A172 (cell line): Measurements from ENCODE around the gene LEMD1. TPM values are rescaled to one million over a fixed set of nuclear protein-coding genes. Genes with fewer than 3 reads are reported as not detected.

Experiments used
- DNase-seq: peaks from one replicate; pipeline ENCODE4 v3.0.0-alpha.2; 2015; ENCODE audit warnings: low spot score
- total RNA-seq: library from RNA; depleted of rRNA; stranded (reverse); fragments of >200 nt; shearing (Covaris generic); gene quantifications from 2 replicates; pipeline ENCODE4 v1.2.3, GENCODE V29; 2014

The LEMD1 gene
- total RNA-seq, 1 experiment from 2014 or later = 0.36 TPM

GRCh38 chr1:205354259-205355074 is 67.4 kb downstream of the LEMD1 start:
- DNase-seq = peak; percentile 70

- no peak for DNase-seq
Observed at GRCh38 chr1:205353612-205354011, 68.2 kb downstream of the LEMD1 start.

GRCh38 chr1:205353191-205353590 is 68.7 kb downstream of the LEMD1 start:
- no peak for DNase-seq

- DNase-seq = peak; percentile 51
Observed at GRCh38 chr1:205351984-205352713, 69.7 kb downstream of the LEMD1 start.

GRCh38 chr1:205350691-205351141 is 71.1 kb downstream of the LEMD1 start:
- DNase-seq = no peak

GRCh38 chr1:205350124-205350523 is 71.7 kb downstream of the LEMD1 start:
- no peak for DNase-seq

GRCh38 chr1:205348554-205349487 is 73.0 kb downstream of the LEMD1 start:
- peak; percentile 80 for DNase-seq

GRCh38 chr1:205346956-205347574 is 74.8 kb downstream of the LEMD1 start:
- DNase-seq = peak; percentile 66

- DNase-seq = no peak
Observed at GRCh38 chr1:205345761-205346160, 76.1 kb downstream of the LEMD1 start.

GRCh38 chr1:205344066-205344928 is 77.6 kb downstream of the LEMD1 start:
- DNase-seq = no peak

- no peak for DNase-seq
Observed at GRCh38 chr1:205343431-205344065, 78.3 kb downstream of the LEMD1 start.

GRCh38 chr1:205342986-205343385 is 78.9 kb downstream of the LEMD1 start:
- no peak for DNase-seq

GRCh38 chr1:205340676-205341075 is 81.2 kb downstream of the LEMD1 start:
- no peak for DNase-seq

GRCh38 chr1:205339717-205340116 is 82.1 kb downstream of the LEMD1 start:
- DNase-seq = no peak

GRCh38 chr1:205339197-205339702 is 82.6 kb downstream of the LEMD1 start:
- DNase-seq = no peak

GRCh38 chr1:205338011-205338410 is 83.8 kb downstream of the LEMD1 start:
- DNase-seq = no peak

GRCh38 chr1:205337481-205337880 is 84.4 kb downstream of the LEMD1 start:
- DNase-seq = no peak

- DNase-seq = peak; percentile 87
Observed at GRCh38 chr1:205335692-205336091, 86.2 kb downstream of the LEMD1 start.

- no peak for DNase-seq
Observed at GRCh38 chr1:205332015-205332791, 89.7 kb downstream of the LEMD1 start.
